Inflammatory macrophage treated with lipopolysaccharide for 4 hours (primary cell): ENCODE data around the gene ARL3.

ENCODE experiments used
- DNase-seq: peaks from one replicate; pipeline ENCODE4 v3.0.0-alpha.2; 2020

The ARL3 gene

DNA sequence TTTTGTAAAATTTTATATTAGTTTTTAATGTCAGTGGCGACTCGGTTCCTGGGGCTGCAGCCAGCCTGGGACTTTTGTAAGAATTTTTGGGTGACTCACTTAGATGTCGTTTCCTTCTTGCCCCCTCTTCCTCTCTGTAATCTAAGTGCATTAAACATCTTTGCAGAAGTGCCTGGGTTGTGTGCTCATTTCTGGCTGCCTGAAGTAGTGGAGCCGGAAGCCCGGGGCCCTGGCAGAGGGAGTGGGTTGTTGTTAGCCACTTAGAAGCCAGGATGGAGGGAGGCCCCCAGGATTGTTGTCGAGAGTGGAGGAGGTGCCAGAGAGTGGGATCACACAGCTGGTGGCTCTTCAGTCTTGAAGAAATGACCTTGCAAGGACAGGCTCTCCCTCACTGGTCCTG is 80.9 kb downstream of the ARL3 start:
- DNase-seq: peak; percentile 95

DNA sequence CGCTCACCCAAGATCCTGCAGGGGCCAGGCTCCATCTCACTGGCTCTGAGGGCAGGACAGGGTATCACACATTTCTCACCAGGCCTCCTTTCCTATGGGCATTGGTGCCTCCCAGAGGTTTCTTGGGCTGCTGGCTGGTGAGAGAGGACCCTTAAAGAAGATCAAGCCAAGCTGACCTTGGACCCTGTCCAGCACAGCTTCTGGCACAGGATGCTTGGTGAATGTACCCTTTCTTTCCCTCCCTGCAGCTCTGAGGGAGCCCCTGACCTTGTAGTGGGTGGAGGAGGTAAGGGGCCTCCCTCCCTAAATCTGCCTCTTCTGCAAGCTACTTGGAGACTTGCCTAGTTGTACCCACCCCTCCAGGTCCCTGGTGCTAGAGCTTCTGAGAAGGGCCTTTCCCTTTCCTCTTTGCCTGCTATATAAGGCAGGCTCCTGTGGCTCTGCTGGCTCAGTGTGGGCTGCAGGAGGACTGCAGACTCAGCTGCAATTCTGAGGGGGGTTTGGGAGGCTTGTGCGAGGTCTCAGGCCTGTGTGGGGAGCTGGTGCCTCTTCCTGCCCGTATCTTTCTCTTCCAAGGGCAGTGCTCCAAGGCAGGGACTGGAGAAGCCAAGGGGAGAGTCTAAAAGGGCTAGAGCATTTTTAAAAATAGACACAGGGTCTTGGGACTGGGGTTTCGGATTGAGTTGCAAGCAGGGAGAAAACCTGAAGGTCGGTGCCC is 81.6 kb downstream of the ARL3 start:
- DNase-seq: peak; percentile 23

DNA sequence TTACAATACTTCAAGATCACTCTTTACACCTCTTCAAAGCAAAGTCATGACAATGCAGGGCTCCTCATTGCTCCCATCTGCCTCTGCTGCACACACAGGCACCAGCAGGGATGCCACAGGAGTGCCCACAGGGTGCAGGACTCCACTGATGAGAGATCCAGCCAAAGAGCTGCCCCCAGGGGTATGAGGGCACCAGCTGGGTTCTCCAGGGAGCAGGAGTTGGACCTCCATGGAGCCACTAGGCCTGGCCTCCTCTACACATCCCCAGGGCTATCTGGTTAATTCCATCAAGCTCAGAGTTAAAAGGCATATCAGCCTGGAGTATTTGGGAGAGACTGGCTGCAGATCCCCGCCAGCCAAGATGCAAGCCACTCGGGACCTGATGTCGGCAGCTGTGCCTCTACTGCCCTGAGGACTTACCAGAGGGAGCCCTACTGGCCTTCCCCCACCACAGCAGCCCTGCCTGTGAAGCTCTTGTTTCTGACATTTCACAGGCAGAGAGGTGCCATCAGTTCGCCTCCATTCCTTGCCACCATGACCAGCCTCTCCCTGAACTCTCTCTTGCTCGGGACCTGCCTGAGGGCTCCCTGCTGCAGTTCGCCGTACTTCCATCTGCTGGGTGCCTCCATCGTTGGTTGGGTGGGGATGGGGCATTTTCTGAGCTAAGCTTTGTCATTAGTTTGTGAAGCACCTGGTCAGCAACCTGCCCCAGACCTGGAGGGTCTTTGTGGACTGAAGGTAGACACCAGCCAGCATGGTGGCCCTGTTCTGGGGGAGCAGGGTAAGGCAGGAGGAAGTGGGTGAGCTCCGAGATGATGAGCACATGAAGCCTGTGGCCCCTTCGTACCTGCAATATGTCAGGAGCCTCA is 82.4 kb downstream of the ARL3 start:
- DNase-seq: no peak

DNA sequence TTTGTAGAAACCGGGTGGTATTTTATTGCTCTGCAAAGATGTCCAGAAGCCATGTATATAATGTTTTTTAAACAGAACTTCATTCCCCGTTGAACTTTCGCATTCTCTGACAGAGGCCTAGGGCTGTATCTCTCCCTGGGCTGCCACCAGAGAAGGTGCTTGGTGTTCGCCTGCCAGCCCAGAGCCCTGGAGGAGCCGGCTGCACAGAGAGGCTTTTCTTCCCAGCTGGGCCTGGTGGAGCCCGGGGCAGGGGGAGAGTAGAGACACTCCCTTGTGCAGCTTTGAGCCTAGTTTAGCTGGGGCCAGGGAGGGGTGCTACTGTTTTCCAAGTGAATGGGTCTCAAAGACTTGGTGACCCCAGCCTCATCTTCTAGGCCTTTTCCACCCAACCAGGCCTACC is 83.5 kb downstream of the ARL3 start:
- no peak for DNase-seq

DNA sequence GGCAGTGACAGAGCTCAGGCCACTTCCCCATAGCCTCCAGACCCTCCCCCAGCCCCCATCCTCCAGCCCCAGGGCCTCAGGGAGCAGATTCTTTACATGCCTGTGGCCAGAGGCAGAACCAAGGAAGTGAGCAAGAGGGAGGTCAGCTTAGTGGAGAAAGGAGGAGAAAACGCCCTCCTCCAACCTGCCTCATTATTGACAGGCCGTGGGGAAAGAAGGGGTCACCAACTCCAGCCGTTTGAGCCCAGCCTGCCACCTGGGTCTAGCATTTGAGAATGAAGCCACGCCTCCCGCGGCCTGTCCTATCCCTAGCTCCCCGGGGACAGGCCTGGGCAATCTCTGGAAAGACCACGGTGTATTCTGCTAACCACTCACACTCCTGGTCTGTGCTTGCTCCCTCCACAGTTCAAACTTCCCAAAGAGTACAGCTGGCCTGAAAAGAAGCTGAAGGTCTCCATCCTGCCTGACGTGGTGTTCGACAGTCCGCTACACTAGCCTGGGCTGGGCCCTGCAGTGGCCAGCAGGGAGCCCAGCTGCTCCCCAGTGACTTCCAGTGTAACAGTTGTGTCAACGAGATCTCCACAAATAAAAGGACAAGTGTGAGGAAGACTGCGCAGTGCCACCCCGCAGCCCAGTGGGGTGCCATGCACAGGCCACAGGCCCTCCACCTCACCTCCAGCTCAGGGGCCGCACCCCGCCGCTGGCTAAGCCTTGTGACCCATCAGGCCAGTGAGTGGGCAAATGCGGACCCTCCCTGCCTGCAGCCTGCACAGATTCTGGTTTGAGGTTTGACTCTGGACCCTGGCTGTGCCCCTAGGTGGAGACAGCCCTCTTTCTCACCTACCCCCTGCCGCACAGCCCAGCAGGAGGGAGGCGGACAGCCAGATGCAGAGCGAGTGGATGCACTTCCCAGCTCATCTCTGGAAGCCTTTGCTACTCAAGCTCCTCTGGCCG is 84.3 kb downstream of the ARL3 start:
- DNase-seq: no peak

DNA sequence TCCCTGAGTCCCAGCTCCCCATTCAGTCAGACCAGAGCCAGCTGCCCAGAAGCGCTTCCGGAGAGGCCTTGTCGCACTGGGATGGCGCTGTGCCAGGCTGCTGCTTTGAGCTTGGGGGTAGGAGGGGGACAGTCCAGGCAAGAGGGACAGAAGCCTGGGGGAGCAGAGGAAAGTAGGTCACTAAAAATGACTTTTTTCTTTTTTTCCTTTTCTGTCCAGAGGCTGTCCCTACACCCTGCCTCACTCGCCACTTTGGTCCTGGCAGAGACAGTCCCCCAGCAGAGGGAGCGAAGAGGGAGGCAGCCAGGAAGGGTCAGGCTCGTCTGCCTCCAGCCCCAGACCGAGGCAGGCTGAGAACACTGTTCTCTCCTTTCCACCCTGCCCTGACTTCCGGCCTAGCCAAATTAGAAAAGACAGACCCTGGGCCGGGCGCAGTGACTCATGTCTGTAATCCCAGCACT is 85.7 kb downstream of the ARL3 start:
- DNase-seq: no peak

DNA sequence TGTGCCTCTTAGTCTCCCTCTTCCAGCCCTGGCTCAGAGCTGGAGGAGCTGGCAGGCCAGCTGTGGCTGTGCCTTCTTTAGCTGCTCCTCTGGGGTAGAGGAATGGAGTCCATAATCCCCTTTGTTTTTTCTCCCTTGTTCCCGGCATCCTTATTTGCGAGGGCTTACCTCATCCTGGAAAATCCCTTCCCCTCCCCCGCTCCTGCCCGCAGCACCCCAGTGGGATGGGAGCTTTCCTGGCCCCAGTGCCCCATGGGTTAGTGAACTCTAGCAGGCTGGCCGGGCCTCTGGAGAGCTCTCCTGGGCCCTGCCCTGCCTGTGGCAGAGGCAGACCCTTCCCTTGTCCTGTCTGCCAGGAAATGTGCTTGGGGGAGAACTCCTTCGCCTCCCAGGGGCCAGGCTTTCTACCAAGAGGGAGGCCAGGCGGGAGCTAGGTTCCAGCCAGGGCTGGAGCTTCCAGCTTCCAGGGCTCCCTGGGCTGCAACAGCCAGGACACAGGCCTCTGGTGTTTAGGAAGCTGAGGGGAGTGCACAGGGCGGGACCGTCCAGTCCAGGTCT is 86.4 kb downstream of the ARL3 start:
- no peak for DNase-seq

DNA sequence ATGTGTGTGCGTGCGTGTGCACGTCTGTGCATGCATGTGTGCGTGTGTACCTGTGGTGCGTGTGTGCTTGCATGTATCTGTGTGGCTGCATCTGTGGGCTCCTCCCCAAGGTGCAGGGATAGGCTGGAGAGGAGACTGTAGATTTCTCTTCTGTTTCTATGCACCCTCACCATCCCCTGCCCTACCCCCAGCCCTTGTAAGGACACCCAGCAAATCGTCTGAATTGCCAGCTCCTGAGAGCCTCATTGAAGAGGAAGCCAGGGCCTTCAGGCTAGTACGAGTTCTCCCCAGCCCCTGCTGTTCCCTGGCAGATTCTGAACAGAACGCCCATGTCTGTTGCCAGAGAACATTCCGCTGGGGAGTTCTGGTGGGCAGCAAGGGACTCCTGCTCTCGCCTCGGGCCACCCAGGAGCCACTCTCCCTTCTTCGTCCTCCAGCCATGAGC is 86.9 kb downstream of the ARL3 start:
- no peak for DNase-seq

DNA sequence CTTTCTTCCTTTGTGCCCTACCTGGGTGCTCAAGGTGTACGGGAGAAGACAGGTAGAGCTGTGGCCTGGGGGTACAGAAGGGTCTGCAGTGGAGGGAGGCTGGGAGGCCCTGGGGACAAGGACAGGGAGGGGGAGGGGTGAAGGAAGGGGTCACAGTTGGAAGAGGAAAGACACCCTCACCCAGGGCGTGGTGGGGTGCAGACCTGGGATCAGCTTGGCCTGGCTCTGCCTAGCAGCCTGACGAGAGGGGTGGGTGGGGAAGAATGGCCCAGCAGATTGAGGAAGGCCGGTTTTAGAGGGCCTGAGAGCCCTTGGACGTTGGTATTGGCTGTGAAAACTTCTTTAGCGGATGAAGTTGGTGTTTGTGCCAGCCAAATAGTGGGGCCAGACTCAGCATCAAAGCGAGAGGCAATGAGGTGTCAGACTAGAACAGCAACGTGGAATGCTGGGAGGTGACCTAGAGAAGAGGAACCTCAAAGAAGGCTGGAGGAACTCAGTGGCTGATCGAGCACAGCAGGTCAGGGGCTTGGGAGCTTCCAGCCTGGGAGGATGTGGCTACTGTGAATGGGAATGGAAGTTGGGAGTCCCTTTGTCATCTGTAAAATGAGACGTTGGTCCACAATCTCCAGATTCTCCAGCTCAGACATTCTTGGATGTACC is 88.0 kb downstream of the ARL3 start:
- DNase-seq: no peak

DNA sequence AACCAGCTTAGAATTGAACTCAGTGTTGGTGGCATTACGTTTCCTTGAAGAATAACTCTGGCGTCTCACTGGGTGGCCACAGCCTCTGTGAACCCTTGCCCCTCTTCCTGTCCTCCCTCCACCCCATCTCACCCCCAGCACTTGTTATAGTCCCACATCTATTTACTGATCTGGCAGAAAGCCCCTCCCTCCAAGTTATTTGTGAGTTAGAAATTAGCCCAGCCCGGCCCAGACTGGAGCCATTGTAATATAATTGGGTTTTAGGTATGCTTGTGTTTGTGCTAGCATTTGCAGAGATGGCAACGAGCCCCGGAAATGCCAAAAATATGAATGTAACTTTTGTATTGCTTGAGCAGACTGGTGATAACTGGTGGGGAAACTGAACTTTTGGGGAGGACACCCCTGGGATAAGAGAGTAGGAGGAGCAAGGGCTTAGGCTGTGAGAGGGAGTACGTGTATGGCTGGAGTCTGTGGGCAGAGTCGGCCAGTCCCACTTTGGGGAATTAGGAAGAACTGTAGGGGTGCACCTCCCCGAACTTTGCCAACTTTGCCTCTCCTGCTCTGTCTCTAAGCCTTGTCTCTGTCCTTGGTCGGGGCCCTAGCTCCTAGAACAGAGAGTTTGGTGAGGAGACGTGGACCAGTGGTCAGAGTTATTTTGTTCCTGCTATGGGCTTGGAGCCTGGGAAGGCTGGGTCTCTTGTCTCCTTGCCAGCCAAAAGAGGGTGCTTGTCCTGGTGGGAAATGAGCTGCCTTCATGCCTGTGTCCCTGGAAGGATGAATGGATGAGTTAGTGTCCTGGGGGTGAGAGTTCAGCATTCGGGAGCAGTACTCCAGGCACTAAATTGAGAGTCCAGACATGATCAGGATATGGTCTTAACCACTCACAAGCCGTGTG is 89.2 kb downstream of the ARL3 start:
- DNase-seq: no peak

DNA sequence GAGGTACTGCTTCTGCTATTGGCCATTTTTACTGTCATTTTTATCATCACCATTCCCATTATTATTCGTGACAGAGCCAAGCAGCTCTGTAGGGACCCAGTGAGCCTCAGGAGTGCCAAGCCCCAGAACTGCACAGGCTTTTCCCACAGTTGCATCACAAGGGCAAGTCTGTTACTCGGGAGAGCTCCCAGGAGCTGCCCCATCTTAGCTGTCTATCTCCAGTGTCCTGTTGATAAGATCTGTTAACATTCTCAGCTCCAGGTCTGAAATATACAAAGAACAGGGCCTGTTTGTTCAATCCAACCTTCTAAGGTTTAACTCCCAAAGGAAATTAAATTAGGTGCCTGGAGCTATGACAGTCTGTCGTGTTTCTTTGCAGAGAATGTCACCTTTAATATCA is 90.1 kb downstream of the ARL3 start:
- DNase-seq: no peak
